WI38 (cell line): ENCODE data around the gene ZBTB16.

Experiments
- H3K4me3 ChIP-seq: 2 replicates; pipeline ENCODE4 v1.5.1; 2011; ENCODE audit warnings: low read depth, mild to moderate bottlenecking, control low read depth, low read length
- TF ChIP-seq, protein P1 (sequence below): IDR thresholded peaks from 2 replicates; pipeline ENCODE4 v1.5.1; 2012; ENCODE audit warnings: low read depth, mild to moderate bottlenecking, control low read depth, low read length

Gene ZBTB16

DNA sequence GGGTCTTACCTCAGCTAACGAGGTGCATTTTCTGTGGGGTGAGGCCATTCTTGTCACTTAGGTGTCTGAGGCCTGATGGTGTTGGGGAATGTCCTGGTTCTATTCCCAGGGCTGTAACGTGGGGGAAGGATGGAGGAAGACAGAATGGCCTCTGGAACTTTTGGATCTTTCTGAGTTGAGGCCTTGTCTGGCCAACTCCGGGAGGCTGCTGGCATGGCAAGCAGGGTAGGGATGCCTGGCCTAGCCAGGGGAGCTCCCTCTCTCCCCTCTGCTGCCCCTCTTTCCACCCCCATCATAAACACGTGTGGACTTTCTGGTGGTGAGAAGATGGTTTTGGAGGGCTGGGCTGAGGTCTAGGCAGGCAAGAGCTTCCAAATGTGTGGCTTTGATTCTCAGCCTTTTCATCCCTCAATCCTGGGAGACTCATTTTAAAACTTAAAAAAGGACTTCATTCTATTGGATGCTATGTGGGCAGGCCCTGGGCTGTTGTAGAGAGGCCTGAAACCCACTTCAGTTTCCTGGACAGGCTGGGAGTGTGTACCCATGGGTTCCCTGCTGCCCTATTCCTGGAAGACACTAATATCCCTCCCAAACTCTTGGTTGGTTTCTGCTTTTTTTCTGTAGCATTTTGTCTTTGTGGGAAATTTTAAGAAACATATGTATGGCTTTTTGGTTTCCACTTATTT lies 30.9 kb downstream of the ZBTB16 start:
- no peak overlapping the region for H3K4me3 ChIP-seq
- TF ChIP-seq, protein P1, sequence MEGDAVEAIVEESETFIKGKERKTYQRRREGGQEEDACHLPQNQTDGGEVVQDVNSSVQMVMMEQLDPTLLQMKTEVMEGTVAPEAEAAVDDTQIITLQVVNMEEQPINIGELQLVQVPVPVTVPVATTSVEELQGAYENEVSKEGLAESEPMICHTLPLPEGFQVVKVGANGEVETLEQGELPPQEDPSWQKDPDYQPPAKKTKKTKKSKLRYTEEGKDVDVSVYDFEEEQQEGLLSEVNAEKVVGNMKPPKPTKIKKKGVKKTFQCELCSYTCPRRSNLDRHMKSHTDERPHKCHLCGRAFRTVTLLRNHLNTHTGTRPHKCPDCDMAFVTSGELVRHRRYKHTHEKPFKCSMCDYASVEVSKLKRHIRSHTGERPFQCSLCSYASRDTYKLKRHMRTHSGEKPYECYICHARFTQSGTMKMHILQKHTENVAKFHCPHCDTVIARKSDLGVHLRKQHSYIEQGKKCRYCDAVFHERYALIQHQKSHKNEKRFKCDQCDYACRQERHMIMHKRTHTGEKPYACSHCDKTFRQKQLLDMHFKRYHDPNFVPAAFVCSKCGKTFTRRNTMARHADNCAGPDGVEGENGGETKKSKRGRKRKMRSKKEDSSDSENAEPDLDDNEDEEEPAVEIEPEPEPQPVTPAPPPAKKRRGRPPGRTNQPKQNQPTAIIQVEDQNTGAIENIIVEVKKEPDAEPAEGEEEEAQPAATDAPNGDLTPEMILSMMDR: no peak

DNA sequence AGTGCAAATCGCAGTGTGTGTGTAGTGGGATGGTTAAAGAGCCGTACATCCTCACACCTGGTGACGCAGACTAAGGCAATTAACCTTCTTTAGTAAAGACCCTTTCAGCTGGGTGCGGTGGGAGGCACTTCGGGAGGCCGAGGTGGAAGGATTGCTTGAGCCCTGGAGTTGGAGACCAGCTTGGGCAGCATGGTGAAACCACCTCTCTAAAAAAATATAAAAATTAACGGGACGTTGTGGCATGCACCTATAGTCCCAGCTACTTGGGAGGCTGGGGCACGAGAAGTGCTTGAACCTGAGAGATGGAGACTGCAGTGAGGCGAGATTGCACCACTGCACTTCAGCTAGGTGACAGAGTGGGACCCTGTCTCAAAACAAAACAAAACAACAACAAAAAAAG lies 31.5 kb downstream of the ZBTB16 start:
- no peak overlapping the region for H3K4me3 ChIP-seq
- TF ChIP-seq, protein P1: no peak

DNA sequence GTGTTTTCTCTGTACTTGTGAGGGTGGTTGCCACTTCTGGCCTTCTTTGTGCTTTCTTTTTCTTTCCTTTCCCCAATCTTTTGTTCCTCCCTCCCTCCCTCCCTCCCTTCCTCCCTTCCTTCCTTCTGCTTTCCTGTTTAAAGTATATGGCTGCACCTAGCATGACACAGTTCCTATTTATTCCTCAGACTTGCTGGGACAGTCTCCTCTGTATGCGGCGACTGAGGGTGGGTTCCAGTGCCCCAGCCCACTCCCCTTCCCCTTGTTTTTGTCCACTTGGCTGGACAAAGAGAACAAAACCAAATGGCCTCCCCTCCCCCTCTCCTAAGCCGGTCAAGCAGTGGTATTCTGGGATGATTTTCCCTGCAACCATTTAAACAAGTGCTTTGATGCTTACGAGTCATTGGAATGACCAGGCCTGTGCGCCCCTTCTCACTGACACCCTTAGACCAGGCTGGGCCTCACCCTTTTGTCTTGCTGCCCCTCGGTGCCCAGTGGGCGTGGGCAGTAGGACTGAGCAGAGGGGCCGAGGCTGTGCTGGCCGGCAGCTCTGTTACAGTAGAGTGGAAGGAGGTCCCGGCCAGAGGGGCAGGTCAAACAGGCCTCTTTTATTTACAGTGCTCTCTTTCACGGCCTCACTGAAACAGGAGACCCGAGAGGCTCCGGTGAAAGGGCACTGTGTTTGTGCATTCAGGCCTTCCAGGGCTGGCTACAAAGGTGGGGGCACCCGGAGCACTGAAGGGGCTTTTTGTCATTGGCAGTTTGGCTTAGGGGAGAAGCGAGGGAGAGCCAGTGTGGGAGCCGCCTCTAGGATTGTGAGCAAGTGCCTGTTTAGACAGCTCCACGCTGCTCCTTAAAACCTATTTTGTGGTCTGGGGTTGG lies 32.2 kb downstream of the ZBTB16 start:
- TF ChIP-seq, protein P1: no peak
- H3K4me3 ChIP-seq: no peak overlapping the region

DNA sequence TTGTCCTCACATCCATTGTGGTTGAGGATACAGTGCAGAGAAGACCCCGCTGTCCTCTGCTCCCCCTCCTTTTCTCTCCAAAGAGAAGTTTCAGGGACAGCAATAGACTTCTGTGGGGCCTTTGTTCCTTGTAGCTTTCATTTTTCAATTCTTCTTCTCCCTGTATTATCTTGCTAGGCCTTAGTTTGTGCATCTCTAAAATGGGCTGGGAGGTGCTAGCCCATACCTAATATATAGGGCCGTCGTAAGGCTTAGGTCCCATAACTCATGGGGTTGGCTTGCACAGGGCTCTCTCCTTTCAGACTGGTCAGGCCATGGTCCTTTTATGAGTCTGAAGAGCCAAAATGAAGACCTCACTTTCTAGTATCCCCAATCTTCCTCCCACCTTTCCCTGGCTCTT lies 33.0 kb downstream of the ZBTB16 start:
- no peak overlapping the region for H3K4me3 ChIP-seq
- TF ChIP-seq, protein P1: no peak

DNA sequence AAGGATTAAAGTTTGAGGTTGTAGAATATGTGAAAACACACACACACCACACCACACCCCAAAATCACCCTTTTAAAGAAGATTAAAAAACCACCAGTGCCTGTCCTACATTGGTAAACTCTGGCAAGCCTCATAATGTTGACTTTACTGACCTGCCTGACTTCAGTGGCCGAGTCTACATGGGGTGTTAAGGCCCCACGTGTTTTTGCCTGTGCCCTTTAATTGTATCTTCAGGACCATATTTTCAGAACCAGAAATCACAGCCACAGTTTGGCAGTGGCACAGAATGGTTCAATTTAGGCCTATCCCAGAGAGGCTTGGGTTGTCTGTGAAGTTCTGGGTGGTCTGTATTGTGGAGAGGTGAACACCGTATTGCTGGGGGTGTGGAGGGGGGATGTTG lies 33.4 kb downstream of the ZBTB16 start:
- H3K4me3 ChIP-seq: no peak overlapping the region
- TF ChIP-seq, protein P1: no peak

DNA sequence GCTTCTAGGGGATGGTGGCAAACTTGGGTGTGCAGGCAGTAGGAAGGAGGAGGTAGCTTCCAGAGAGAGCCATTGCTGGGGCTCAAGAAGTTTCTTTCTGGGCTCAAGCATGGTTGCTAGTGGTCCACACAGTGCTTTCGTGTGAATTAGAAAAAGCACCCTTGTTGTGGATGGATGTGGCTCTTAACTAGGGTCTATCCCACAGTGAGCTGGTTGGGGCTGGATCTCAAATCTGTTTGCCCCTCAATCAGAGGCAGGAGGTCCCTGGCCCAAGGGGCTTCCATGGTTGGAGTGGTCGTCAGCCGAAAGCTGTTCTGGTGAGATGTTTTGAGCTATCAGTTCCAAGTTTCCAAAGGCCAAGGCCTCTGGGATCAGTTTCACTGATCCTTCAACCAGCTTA lies 35.0 kb downstream of the ZBTB16 start:
- no peak overlapping the region for H3K4me3 ChIP-seq
- TF ChIP-seq, protein P1: no peak

DNA sequence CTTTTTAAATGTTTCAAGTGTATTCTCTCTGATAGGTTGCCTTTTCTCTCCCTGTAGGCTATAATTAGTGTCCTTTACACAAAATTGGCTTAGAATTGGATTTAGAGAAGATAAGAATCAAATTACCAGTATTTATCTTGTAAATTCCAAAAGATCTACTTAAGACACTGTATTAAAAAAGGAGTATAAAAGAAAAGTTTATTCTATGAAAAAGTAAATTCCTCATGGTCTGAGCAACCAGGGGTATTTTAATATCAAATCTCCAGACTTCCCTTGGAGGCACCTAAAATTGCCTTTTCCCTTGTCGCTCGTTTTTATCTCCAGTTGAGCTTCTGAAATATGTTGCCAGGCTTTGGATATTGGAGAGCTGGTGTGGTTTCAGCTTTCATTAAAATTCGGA lies 36.4 kb downstream of the ZBTB16 start:
- no peak overlapping the region for H3K4me3 ChIP-seq
- TF ChIP-seq, protein P1: no peak
